ENCODE measurements around the gene TBC1D1.

TBC1D1 gene

DNA sequence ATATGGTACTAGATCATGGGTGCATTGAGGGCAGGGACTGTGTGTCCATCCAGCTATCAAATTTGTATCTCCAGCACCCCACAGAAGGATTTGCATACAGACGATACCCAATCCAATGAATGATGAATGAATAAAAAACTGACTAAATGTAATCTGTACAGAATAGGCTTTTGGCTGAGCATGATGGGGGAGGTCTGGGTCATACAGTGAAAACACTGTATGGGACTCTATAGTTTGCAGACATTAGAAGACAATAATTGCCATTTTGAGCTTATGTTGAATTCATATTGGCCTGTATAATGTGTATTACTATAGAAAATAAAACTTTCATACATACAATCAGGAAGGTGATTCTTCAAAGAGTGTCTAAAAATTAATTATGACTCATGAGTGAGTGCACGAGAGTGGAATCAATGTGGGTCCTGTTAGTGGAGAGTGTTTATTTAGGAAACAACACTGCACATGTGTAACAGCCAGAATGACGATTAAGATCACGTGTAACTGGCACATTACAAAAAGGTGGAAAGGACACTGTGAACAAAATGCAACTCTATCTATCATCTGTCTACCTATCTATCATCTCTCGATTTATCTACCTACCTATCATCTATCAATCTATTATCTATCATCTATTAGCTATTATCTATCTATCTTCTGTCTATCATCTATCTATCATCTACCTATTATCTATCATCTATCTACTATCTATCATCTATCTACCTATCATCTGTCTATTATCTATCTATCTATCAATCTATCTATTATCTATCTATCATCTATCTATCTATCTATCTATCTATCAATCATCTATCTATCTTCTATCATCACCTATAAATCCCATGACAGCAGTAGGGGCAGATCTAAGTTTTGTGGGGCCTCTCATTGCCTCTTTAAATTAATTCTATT lies 270.6 kb downstream of the TBC1D1 start:
- no peak for TF ChIP-seq BACH2 (CRISPR knock-in tag; IDR thresholded peaks at IDR 0.05; ENCODE audit: borderline replicate concordance)
- peak; percentile 45 for ATAC-seq

DNA sequence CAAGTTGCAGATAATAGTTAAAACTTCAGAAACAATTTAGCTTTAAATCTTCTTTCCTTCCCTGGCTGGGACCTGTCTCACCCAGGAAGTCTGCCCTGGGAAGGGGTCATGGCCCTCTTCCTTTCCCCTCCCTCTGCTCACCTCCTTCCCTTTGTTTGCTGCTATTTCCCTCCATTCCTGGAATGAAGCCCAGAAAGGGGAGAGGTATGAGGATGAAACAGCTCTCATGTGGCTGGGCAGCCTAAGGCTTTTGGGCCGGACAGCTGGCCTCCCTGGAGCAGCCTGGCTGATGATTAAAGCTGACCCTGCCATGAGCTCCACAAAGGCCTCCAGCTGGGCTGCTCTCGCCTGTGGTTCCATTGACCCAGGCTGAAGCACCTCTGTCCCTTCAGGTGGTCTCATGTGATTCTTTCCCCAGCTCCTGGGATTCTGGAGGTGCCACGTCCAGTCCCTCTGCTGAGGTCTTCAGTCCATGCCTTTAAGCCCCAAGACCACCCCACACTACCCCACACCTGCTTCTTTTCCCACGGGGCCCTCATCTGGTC lies 271.4 kb downstream of the TBC1D1 start:
- TF ChIP-seq ZFP3 (CRISPR knock-in tag; IDR thresholded peaks at IDR 0.05) (0 out of 2 replicates have a peak, but pooled peaks have one; percentile 17), ARNTL (CRISPR knock-in tag; IDR thresholded peaks at IDR 0.05; ENCODE audit: borderline replicate concordance, low read depth) (no peak), ISL1 (CRISPR knock-in tag; IDR thresholded peaks at IDR 0.05) (0 out of 2 replicates have a peak, but pooled peaks have one; percentile 7), PPARA (CRISPR knock-in tag; IDR thresholded peaks at IDR 0.05; ENCODE audit: borderline replicate concordance) (no peak)
- ATAC-seq = peak; percentile 75

DNA sequence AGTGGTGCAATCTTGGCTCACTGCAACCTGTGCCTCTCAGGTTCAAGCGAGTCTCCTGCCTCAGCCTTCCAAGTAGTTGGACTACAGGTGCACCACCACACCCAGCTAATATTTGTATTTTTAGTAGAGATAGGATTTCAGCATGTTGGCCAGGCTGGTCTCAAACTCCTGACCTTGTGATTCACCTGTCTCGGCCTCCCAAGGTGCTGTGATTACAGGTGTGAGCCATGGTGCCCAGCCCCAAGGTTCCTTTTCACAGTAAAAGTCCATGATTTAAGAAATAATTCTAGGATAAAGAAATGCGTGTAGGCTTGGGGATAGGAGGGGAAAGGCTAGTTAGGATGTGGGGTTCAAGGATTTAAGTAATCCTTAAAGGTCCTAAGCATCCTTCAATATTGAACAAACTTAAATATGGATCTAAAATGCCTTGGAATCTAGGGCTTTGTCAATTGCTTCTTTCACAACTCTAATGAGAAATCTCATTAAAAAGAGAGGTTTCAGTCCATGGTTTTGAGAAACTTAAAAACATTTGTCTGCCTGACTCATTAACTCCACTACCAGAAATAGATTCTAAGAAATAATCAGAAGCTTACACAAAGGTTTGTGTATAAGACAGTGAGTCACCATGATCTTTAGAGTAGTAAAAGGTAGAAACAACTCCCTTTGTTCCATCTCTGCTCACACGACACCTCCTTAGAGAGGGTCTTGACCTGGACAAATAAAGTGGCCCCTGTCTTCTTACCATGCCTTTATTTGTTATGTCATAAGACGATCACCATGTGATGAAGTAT lies 272.5 kb downstream of the TBC1D1 start:
- TF ChIP-seq PPARA (CRISPR knock-in tag; IDR thresholded peaks at IDR 0.05; ENCODE audit: borderline replicate concordance) (no peak), TCF4 (CRISPR knock-in tag; IDR thresholded peaks at IDR 0.05; ENCODE audit: borderline replicate concordance) (no peak), ZFP3 (CRISPR knock-in tag; IDR thresholded peaks at IDR 0.05) (no peak), ZNF565 (CRISPR knock-in tag; conservative IDR thresholded peaks at IDR 0.05; ENCODE audit: low read depth) (no peak), ZFP30 (CRISPR knock-in tag; IDR thresholded peaks at IDR 0.05) (no peak), ISL1 (CRISPR knock-in tag; IDR thresholded peaks at IDR 0.05) (no peak), ZNF8 (CRISPR knock-in tag; IDR thresholded peaks at IDR 0.05) (no peak), OSR1 (CRISPR knock-in tag; IDR thresholded peaks at IDR 0.05) (no peak), CSDC2 (CRISPR knock-in tag; IDR thresholded peaks at IDR 0.05) (no peak), BACH2 (CRISPR knock-in tag; IDR thresholded peaks at IDR 0.05; ENCODE audit: borderline replicate concordance) (no peak)
- TF ChIP-seq, protein P1, sequence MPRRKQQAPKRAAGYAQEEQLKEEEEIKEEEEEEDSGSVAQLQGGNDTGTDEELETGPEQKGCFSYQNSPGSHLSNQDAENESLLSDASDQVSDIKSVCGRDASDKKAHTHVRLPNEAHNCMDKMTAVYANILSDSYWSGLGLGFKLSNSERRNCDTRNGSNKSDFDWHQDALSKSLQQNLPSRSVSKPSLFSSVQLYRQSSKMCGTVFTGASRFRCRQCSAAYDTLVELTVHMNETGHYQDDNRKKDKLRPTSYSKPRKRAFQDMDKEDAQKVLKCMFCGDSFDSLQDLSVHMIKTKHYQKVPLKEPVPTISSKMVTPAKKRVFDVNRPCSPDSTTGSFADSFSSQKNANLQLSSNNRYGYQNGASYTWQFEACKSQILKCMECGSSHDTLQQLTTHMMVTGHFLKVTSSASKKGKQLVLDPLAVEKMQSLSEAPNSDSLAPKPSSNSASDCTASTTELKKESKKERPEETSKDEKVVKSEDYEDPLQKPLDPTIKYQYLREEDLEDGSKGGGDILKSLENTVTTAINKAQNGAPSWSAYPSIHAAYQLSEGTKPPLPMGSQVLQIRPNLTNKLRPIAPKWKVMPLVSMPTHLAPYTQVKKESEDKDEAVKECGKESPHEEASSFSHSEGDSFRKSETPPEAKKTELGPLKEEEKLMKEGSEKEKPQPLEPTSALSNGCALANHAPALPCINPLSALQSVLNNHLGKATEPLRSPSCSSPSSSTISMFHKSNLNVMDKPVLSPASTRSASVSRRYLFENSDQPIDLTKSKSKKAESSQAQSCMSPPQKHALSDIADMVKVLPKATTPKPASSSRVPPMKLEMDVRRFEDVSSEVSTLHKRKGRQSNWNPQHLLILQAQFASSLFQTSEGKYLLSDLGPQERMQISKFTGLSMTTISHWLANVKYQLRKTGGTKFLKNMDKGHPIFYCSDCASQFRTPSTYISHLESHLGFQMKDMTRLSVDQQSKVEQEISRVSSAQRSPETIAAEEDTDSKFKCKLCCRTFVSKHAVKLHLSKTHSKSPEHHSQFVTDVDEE (CRISPR knock-in tag; IDR thresholded peaks at IDR 0.05) = no peak
- TF ChIP-seq, protein P2, sequence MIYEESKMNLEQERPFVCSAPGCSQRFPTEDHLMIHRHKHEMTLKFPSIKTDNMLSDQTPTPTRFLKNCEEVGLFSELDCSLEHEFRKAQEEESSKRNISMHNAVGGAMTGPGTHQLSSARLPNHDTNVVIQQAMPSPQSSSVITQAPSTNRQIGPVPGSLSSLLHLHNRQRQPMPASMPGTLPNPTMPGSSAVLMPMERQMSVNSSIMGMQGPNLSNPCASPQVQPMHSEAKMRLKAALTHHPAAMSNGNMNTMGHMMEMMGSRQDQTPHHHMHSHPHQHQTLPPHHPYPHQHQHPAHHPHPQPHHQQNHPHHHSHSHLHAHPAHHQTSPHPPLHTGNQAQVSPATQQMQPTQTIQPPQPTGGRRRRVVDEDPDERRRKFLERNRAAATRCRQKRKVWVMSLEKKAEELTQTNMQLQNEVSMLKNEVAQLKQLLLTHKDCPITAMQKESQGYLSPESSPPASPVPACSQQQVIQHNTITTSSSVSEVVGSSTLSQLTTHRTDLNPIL (CRISPR knock-in tag; IDR thresholded peaks at IDR 0.05; ENCODE audit: low read depth) = no peak
- TF ChIP-seq, protein P3, sequence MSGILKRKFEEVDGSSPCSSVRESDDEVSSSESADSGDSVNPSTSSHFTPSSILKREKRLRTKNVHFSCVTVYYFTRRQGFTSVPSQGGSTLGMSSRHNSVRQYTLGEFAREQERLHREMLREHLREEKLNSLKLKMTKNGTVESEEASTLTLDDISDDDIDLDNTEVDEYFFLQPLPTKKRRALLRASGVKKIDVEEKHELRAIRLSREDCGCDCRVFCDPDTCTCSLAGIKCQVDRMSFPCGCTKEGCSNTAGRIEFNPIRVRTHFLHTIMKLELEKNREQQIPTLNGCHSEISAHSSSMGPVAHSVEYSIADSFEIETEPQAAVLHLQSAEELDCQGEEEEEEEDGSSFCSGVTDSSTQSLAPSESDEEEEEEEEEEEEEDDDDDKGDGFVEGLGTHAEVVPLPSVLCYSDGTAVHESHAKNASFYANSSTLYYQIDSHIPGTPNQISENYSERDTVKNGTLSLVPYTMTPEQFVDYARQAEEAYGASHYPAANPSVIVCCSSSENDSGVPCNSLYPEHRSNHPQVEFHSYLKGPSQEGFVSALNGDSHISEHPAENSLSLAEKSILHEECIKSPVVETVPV (CRISPR knock-in tag; IDR thresholded peaks at IDR 0.05) = no peak
- ATAC-seq = no peak

DNA sequence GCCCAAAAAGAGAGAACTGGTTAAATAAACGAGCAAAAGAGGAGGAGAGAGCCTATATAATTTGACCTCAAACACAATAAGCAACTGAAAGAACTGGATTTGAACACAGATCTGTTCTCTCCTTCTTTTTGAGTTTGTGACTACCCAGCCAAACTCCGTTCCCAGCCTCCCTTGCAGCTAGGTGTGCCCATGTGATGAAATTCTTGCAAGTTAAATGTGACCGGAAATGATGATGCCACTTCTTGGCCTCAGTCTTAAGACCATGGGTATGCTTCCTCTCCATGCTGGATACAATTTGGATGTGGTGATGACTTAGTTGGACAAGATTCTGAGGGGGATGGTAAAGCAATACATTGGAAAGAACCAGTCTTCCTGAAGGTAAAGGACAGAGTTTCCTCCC lies 273.5 kb downstream of the TBC1D1 start:
- no peak for ATAC-seq
- no peak for TF ChIP-seq RARB (CRISPR knock-in tag; IDR thresholded peaks at IDR 0.05)
- no peak for TF ChIP-seq BACH2 (CRISPR knock-in tag; IDR thresholded peaks at IDR 0.05; ENCODE audit: borderline replicate concordance)
- TF ChIP-seq, protein P2 (CRISPR knock-in tag; IDR thresholded peaks at IDR 0.05; ENCODE audit: low read depth) = no peak
- TF ChIP-seq SNAI2 (CRISPR knock-in tag; IDR thresholded peaks at IDR 0.05) = no peak

DNA sequence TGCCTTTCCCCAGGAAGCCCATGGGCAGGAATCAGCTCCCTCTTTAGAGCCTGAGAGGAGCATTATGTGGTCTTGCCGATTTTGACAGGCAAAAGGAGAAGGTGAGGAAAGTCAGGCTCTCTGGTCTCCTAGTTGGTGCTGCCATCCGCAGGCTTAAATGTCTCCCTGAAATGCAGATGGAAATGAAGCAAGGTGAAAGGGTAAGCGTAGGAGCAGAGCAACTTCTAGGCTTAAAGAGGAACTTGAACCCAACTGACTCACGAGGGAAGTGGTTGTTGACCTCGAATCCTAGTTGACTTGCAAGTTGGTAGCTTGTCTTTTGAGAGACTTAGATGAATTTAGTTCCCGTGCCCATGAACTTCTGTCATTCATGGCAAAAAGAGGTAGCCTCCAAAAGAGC lies 275.2 kb downstream of the TBC1D1 start:
- ATAC-seq = no peak
- no peak for TF ChIP-seq ISL1 (CRISPR knock-in tag; IDR thresholded peaks at IDR 0.05)
- TF ChIP-seq ZFP30 (CRISPR knock-in tag; IDR thresholded peaks at IDR 0.05) = no peak
- no peak for TF ChIP-seq TOX (CRISPR knock-in tag; IDR thresholded peaks at IDR 0.05; ENCODE audit: borderline replicate concordance)
- TF ChIP-seq OSR1 (CRISPR knock-in tag; IDR thresholded peaks at IDR 0.05) = no peak
- no peak for TF ChIP-seq ZNF70 (CRISPR knock-in tag; IDR thresholded peaks at IDR 0.05)
